Activated T-cell treated with anti-CD3 and anti-CD28 coated beads, Interleukin-2, amount 50 U/mL, for 72 hours (primary cell): Measurements from ENCODE around the gene PIK3R6. TPM values are rescaled to one million over a fixed set of nuclear protein-coding genes. Genes with fewer than 3 reads are reported as not detected.
A peak's percentile ranks its signal among the peaks of the same experiment; 100 is the strongest.
"Not testable (repeated sequence)": the region's sequence is repeated elsewhere in the genome, so short reads cannot be mapped to it uniquely, and the experiment has no call there.

Experiments used
- ATAC-seq, 2 donors: fragments of 150-1000 bp; cut with Tn5 transposase; replicated peaks in 1 of 2; 2 replicates each; pipeline ENCODE4 v1.10.0; 2021; ENCODE audit warnings: moderate library complexity in 2 of 2, mild to moderate bottlenecking in 1 of 2
- DNase-seq, 2 donors: peaks; one replicate each; pipeline ENCODE4 v3.0.0; 2021 to 2022; ENCODE audit warnings: mixed read lengths in 1 of 2
- H3K27ac Mint-ChIP-seq: one replicate; pipeline ENCODE4 v1.8.0; 2022; ENCODE audit warnings: mild to moderate bottlenecking, moderate library complexity, mixed read lengths
- H3K27me3 Mint-ChIP-seq: one replicate; pipeline ENCODE4 v1.8.0; 2022; ENCODE audit warnings: low read depth, mixed read lengths
- H3K36me3 Mint-ChIP-seq, 2 donors: one replicate each; pipeline ENCODE4 v1.8.0; 2022; ENCODE audit warnings: mixed read lengths in 2 of 2, mild to moderate bottlenecking in 1 of 2; ENCODE audit not compliant: insufficient read depth in 2 of 2
- H3K4me1 Mint-ChIP-seq: one replicate; pipeline ENCODE4 v1.8.0; 2022; ENCODE audit warnings: low read depth, mixed read lengths
- H3K4me3 Mint-ChIP-seq, 2 donors: one replicate each; pipeline ENCODE4 v1.8.0; 2022; ENCODE audit warnings: mild to moderate bottlenecking in 2 of 2, mixed read lengths in 2 of 2, moderate library complexity in 2 of 2
- H3K9me3 Mint-ChIP-seq, 2 donors: one replicate each; pipeline ENCODE4 v1.8.0; 2022; ENCODE audit warnings: mixed read lengths in 2 of 2
- total RNA-seq, 2 donors: library from RNA; stranded (reverse); gene quantifications; one replicate each; pipeline ENCODE4 v1.2.3, GENCODE V29; 2022

The PIK3R6 gene
- total RNA-seq, 2 donors from 2014 or later = 0.99 to 2.6 TPM

- H3K9me3 Mint-ChIP-seq = peaks cover 0 to 2% of the 10 kb centered on the region in 2 donors
- DNase-seq = no peak
- peaks cover 11% of the 10 kb centered on the region for H3K4me1 Mint-ChIP-seq
- peaks cover 11 to 22% of the 10 kb centered on the region in 2 donors for H3K36me3 Mint-ChIP-seq
- no peaks in the 10 kb centered on the region for H3K27me3 Mint-ChIP-seq
- no peak overlapping the region for H3K4me3 Mint-ChIP-seq
- no peak for ATAC-seq
- no peak overlapping the region for H3K27ac Mint-ChIP-seq
Observed at GRCh38 chr17:8888704-8889302, 21.3 kb upstream of the PIK3R6 start.

- DNase-seq = no peak
- Mint-ChIP-seq H3K36me3 (peaks cover 12 to 26% of the 10 kb centered on the region in 2 donors), H3K9me3 (peaks cover 0 to 2% of the 10 kb centered on the region in 2 donors), H3K27ac (no peak overlapping the region), H3K4me1 (peaks cover 11% of the 10 kb centered on the region), H3K27me3 (no peaks in the 10 kb centered on the region), H3K4me3 (no peak overlapping the region)
- no peak for ATAC-seq
Observed at GRCh38 chr17:8887834-8888703, 20.6 kb upstream of the PIK3R6 start.

GRCh38 chr17:8887301-8887700, 19.8 kb upstream of the PIK3R6 start:
- DNase-seq (no peak), ATAC-seq (no peak)
- H3K9me3 Mint-ChIP-seq = peaks cover 0 to 2% of the 10 kb centered on the region in 2 donors
- H3K27ac Mint-ChIP-seq = no peak overlapping the region
- no peak overlapping the region for H3K4me3 Mint-ChIP-seq
- peaks cover 6% of the 10 kb centered on the region for H3K4me1 Mint-ChIP-seq
- H3K27me3 Mint-ChIP-seq = no peaks in the 10 kb centered on the region
- H3K36me3 Mint-ChIP-seq = peaks cover 11 to 27% of the 10 kb centered on the region in 2 donors

GRCh38 chr17:8885967-8886684, 18.7 kb upstream of the PIK3R6 start:
- no peak overlapping the region for H3K27ac Mint-ChIP-seq
- no peaks in the 10 kb centered on the region for H3K4me1 Mint-ChIP-seq
- no peak for DNase-seq
- H3K4me3 Mint-ChIP-seq = no peak overlapping the region
- H3K36me3 Mint-ChIP-seq = peaks cover 9 to 24% of the 10 kb centered on the region in 2 donors
- peak in 1 of 2 donors; percentile 5 for ATAC-seq
- H3K9me3 Mint-ChIP-seq = peaks cover 0 to 2% of the 10 kb centered on the region in 2 donors
- no peaks in the 10 kb centered on the region for H3K27me3 Mint-ChIP-seq

- H3K36me3 Mint-ChIP-seq = peaks cover 9 to 24% of the 10 kb centered on the region in 2 donors
- H3K27me3 Mint-ChIP-seq, H3K9me3 Mint-ChIP-seq, H3K4me3 Mint-ChIP-seq, H3K4me1 Mint-ChIP-seq, H3K27ac Mint-ChIP-seq: not testable (repeated sequence)
- DNase-seq (peak; percentile 50 to 63), ATAC-seq (peak; percentile 69 to 71)
Observed at GRCh38 chr17:8885163-8885966, 17.9 kb upstream of the PIK3R6 start.

GRCh38 chr17:8884336-8884990, 17.0 kb upstream of the PIK3R6 start:
- ATAC-seq (no peak), DNase-seq (no peak)
- Mint-ChIP-seq H3K27me3 (no peaks in the 10 kb centered on the region), H3K27ac (no peak overlapping the region), H3K9me3 (peaks cover 0 to 2% of the 10 kb centered on the region in 2 donors), H3K4me1 (no peaks in the 10 kb centered on the region), H3K36me3 (peaks cover 9 to 23% of the 10 kb centered on the region in 2 donors), H3K4me3 (no peak overlapping the region)

- H3K4me3 Mint-ChIP-seq = no peak overlapping the region
- H3K27ac Mint-ChIP-seq = no peak overlapping the region
- no peaks in the 10 kb centered on the region for H3K4me1 Mint-ChIP-seq
- peaks cover 9 to 23% of the 10 kb centered on the region in 2 donors for H3K36me3 Mint-ChIP-seq
- peaks cover 0 to 2% of the 10 kb centered on the region in 2 donors for H3K9me3 Mint-ChIP-seq
- H3K27me3 Mint-ChIP-seq = no peaks in the 10 kb centered on the region
- DNase-seq = no peak
- no peak for ATAC-seq
Observed at GRCh38 chr17:8883353-8883752, 15.9 kb upstream of the PIK3R6 start.

GRCh38 chr17:8881606-8882005, 14.1 kb upstream of the PIK3R6 start:
- Mint-ChIP-seq H3K9me3 (peaks cover 0 to 2% of the 10 kb centered on the region in 2 donors), H3K36me3 (peaks cover 9 to 18% of the 10 kb centered on the region in 2 donors), H3K27ac (no peak overlapping the region), H3K27me3 (no peaks in the 10 kb centered on the region), H3K4me3 (no peak overlapping the region), H3K4me1 (no peaks in the 10 kb centered on the region)
- ATAC-seq = no peak
- DNase-seq = no peak

- H3K27ac Mint-ChIP-seq = no peak overlapping the region
- H3K27me3 Mint-ChIP-seq = no peaks in the 10 kb centered on the region
- no peaks in the 10 kb centered on the region for H3K4me1 Mint-ChIP-seq
- ATAC-seq (no peak), DNase-seq (no peak)
- H3K9me3 Mint-ChIP-seq = no peaks in the 10 kb centered on the region
- H3K36me3 Mint-ChIP-seq = peaks cover 7 to 13% of the 10 kb centered on the region in 2 donors
- no peak overlapping the region for H3K4me3 Mint-ChIP-seq
Observed at GRCh38 chr17:8880466-8880865, 13.0 kb upstream of the PIK3R6 start.

- Mint-ChIP-seq H3K27me3 (no peaks in the 10 kb centered on the region), H3K27ac (no peak overlapping the region), H3K4me3 (no peak overlapping the region), H3K9me3 (no peaks in the 10 kb centered on the region), H3K36me3 (peaks cover 7 to 11% of the 10 kb centered on the region in 2 donors), H3K4me1 (no peaks in the 10 kb centered on the region)
- DNase-seq (no peak), ATAC-seq (no peak)
Observed at GRCh38 chr17:8879410-8879809, 11.9 kb upstream of the PIK3R6 start.

- H3K4me3 Mint-ChIP-seq = no peak overlapping the region
Observed at GRCh38 chr17:8877984-8878383, 10.5 kb upstream of the PIK3R6 start.

GRCh38 chr17:8875957-8876356, 8.5 kb upstream of the PIK3R6 start:
- H3K27ac Mint-ChIP-seq = no peak overlapping the region
- H3K4me3 Mint-ChIP-seq = no peak overlapping the region
- H3K9me3 Mint-ChIP-seq = no peaks in the 10 kb centered on the region
- DNase-seq = no peak
- no peaks in the 10 kb centered on the region for H3K4me1 Mint-ChIP-seq
- peak in 1 of 2 donors; percentile 11 for ATAC-seq
- no peaks in the 10 kb centered on the region for H3K27me3 Mint-ChIP-seq
- H3K36me3 Mint-ChIP-seq = no peaks in the 10 kb centered on the region

More at GRCh38 chr17:8877984-8878383, 10.5 kb upstream of the PIK3R6 start:
- Mint-ChIP-seq H3K27ac (peak overlapping the region; percentile 25), H3K36me3 (peaks cover 2 to 4% of the 10 kb centered on the region in 2 donors), H3K9me3 (no peaks in the 10 kb centered on the region), H3K4me1 (no peaks in the 10 kb centered on the region), H3K27me3 (no peaks in the 10 kb centered on the region)
- no peak for DNase-seq
- ATAC-seq = no peak
